Colon (tissue), 2 donors: ENCODE measurements around the gene PCNP.
"Not testable (repeated sequence)": the region's sequence is repeated elsewhere in the genome, so short reads cannot be mapped to it uniquely, and the experiment has no call there.

Experiments used
- FAIRE-seq: peaks from 2 replicates; lab custom pipeline; 2012; peaks lifted over from hg19 to GRCh38; lab: Jason Lieb, UNC
- donor health status: control.
- donor health status: control.

PCNP gene

DNA sequence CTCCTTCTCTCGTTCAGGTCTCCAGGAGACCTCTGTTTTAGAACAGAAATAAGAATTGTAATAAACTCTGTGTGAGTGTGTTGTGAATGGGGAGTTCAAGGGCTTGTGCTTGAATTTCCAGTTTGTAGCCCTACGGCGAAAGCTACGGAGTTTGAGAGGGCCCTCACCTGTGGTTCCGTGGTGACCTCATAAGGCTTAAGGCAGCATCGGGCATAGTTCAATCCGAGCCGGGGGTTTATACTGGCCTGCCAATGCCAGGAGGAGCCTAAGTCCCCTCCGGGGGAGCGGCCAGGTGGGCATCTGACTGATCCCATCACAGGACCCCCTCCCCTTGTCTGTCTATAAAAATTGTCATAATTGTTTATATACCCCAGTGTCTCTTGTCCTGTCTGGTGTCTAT is 59.2 kb downstream of the PCNP start:
- no peak for FAIRE-seq

DNA sequence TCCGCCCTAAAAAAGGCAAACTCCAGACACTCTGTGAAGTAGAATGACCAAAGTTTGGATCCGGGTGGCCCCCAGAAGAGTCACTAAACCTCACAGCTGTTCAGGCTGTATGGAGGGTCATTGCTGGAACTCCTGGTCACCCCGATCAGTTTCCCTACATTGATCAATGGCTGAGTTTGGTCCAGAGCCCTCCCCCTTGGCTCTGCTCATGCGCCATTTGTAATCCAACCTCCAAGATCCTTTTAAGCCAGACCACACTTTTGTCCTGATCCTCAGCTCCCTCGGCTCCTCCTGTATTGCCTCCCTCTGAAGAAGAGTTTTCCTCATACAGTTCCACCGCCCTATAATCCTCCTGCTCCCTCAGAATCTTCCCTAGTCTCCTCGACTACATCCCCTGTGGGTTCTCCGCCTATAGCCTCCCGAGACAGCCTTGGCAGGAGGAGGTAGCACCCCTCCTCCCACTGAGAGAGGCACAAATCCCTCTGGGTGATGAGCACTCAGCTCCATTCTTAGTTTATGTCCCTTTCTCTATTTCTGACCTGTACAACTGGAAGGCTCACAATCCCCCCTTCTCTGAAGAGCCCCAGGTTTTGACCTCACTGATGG is 60.7 kb downstream of the PCNP start:
- FAIRE-seq, result no peak

GRCh38 chr3:101635345-101635744 is 61.4 kb downstream of the PCNP start:
- no peak for FAIRE-seq

DNA sequence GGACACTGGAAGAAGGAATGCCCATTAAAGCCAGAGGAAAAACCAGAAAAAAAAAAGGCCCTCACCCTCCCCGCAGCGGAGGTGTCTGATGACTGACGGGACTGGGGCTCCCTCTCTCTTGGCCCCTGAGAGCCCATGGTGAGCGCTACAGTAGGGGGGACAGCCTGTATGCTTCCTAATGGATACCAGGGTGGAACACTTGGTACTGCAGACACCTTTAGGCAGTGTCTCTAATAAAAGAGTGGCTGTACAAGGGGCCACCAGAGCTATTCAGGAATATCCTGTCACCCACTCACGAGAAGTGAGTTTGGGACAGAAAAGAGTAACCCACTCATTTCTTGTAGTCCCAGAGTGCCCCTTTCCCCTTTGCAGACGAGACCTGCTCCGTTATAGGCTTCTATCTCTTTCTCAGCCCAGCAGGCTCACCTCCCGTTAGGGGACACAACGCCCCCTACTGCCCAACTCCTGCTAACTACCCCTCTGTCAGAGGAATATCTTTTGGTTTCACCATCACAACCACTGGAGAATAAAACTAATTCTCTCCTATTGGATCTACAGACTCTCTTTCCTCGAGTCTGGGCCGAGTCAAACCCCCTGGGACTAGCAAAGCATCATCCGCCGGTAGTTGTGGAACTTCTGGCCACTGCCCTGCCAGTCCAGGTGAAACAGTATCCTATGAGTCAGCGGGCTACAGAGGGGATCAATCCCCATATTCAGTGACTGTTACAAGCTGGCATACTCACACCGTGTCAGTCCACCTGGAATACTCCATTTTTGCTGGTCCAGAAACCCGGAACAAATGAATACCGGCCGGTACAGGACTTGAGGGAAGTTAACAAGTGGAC is 62.2 kb downstream of the PCNP start:
- no peak for FAIRE-seq

GRCh38 chr3:101637451-101637850 is 63.5 kb downstream of the PCNP start:
- FAIRE-seq, result no peak

GRCh38 chr3:101638261-101638745 is 64.3 kb downstream of the PCNP start:
- FAIRE-seq, result no peak

- no peak for FAIRE-seq
Measured at GRCh38 chr3:101639280-101639963, 65.4 kb downstream of the PCNP start.

- FAIRE-seq, result no peak
Measured at GRCh38 chr3:101640256-101640655, 66.3 kb downstream of the PCNP start.

DNA sequence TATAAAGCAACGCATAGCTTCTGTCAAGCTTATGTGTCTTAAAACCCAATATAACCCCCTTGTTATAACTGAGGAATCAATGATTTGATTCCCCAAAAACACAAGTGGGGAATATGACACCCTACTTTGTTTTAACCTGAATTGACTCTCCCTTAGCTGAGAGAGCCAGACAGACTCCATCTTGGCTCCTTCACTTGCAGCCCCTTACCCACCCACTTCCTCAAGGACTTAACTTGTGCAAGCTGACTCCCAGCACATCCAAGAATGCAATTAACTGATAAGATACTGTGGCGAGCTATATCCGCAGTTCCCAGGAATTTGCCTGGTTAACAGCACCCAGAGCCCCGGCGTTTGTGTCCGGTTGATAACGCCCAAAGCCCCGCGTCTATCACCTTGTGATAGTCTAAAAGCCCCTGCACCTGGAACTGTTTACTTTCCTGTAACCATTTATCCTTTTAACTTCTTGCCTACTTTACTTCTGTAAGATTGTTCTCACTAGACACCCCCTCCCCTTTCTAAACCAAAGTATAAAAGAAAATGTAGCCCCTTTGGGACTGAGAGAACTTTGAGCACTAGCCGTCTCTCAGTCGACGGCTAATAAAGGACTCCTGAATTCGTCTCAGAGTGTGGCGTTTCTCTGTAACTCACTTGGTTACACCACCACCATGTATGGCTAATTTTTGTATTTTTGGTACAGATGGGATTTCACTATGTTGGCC is 67.6 kb downstream of the PCNP start:
- FAIRE-seq, result not testable (repeated sequence)

DNA sequence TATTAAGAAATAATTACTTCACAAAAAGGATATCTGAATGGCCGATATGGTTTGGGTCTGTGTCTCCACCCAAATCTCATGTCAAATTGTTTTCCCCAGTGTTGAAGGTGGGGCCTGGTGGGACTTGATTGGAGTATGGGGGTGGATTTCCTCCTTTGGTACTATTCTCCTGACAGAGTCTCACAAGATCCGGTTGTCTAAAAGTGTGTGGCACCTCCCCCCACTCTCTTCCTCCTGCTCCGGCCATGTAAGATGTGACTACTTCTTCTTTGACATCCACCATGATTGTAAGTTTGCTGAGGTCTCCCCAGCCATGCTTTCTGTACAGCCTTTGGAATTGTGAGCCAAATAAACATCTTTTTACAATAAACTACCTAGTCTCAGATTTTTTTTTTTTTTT is 68.5 kb downstream of the PCNP start:
- FAIRE-seq, result no peak

GRCh38 chr3:101643009-101643844 is 69.2 kb downstream of the PCNP start:
- FAIRE-seq, result no peak
